Kidney capillary endothelial cell (primary cell): ENCODE data around the gene DDX49.
"Not testable (repeated sequence)": the region's sequence is repeated elsewhere in the genome, so short reads cannot be mapped to it uniquely, and the experiment has no call there.

Source experiments
- DNase-seq: peaks from one replicate; pipeline ENCODE4 v3.0.0-alpha.2; 2018; ENCODE audit warnings: low spot score

The DDX49 gene

DNA sequence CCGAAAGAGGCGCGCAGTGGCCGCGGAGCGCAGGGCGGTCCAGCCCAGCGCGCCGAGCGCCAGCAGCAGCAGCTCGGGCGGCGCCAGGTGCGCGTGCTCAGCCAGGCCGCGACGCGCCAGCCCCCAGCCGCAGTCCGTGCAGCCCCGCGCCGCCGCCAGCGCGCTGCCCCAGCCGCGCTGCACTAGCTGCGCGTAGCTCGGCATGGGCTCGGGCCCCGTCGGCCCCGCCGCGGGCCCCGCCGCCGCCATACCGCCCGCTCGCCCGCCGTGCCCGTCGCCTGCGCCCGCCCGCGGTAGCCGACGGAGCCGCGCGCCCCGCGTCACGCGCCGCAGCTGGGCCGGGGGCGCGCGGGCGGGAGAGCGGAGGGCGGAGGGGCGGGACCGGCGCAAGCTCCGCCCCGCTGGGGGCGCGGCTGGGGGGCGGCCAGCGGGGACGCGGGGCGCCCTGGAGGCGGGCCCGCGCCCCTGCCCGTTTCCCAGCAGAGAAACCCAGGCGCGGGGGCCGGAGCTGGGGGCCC, 23.6 kb upstream of the DDX49 start, which contains the start of gene CERS1:
TSS of gene CERS1 (minus strand) at position 335 of the 518 bp plus-strand sequence. CDS start at position 249, 86 bp downstream.
- DNase-seq = no peak

DNA sequence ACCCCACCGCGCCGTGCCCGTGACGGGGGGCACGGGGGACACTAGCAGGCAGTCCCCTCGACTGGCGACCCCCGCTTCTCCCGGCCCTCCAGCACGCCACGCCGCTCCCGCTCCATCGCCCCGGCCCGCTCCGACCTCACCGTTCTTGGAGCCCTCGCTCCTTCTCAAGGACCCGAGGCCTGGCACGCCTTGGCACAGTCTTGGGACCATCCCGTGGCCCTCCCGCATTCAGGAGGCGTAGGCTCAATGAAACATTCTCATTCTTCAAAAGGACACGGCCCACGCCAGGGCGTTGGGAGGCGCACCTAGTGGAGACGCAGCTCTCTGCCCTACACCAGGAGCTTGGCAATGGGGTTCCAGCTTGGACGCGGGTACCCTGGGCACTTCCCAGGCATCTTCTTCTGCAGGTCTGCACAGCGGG, 23.1 kb upstream of the DDX49 start:
- DNase-seq = no peak

DNA sequence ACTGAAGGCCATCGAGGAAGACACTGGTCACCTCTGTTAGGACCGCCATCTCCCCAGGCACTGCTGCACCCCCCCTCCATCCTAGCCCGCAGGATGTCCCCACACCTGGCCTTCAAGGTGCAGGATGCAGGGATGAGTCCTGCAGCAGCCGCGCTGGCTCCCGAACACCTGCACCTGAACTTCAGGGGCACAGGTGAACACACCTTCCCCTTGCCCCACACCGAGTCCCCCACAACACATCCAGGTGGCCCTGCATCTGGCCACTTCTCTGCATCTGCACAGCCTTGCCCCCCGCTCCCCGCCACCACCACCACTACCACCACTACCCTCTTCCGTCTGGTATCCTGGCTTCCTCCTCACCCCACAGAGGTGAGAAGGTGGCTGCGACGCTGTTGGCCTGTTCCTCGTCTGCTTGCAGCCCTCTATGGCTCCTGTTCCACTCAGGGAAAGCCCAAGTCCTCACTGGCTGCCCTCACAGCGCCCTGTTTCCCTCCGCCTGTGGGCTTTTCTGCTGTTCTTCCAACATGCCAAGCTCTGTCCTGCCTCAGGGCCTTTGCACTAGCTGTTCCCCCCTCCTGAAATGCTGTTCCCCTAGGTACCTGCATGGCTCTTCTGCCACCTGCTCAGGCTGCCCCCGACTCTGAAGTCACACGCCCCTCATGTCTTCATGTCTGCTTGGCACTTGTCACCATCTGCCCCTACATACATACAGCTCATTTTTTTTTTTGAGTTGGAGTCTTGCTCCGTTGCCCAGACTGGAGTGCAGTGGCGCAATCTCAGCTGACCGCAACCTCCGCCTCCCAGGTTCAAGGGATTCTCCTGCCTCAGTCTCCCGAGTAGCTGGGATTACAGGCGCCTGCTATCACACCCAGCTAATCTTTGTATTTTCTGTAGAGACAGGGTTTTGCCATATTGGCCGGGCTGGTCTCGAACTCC, 22.2 kb upstream of the DDX49 start:
- no peak for DNase-seq

- no peak for DNase-seq
Measured at GRCh38 chr19:18898081-18898606, 21.4 kb upstream of the DDX49 start.

DNA sequence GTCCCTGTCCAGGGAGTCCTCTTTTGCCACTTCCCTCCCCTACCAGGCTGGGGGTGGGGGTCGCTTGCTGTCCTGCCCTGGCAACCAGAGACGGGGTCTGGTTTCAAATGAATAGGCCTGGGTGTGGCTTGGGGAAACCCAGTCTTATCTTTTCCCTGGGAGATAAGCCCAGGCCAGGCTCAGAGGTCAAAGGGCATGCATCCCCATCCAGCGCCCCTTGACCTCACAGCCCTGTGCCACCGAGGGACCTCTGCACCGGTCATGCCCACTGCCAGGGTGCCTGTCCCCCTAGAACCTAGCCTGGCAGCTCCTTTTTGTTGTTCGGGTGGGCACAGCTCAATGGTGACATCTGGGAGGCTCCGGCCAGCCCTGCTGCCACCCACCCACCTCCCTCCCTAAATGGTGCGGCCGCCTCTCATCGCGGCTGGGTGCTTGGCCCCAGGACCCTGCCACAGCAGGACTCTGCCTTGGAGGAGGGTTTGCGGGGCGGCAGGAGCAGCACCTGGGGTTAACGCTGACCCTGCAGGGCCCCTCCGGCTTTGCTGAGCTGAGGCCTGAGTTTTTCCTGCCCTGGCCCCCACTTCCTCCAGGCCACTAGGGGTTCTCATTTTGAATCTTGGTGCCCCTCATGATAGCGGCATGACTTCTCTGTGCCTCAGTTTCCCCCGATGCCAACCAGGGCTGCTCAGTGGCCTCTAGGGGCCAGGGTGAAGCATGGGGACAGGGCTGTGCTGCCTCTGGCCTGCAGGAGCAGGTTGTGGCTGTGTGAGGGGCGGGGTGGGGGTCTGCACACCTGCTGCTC, 20.7 kb upstream of the DDX49 start:
- DNase-seq = no peak

DNA sequence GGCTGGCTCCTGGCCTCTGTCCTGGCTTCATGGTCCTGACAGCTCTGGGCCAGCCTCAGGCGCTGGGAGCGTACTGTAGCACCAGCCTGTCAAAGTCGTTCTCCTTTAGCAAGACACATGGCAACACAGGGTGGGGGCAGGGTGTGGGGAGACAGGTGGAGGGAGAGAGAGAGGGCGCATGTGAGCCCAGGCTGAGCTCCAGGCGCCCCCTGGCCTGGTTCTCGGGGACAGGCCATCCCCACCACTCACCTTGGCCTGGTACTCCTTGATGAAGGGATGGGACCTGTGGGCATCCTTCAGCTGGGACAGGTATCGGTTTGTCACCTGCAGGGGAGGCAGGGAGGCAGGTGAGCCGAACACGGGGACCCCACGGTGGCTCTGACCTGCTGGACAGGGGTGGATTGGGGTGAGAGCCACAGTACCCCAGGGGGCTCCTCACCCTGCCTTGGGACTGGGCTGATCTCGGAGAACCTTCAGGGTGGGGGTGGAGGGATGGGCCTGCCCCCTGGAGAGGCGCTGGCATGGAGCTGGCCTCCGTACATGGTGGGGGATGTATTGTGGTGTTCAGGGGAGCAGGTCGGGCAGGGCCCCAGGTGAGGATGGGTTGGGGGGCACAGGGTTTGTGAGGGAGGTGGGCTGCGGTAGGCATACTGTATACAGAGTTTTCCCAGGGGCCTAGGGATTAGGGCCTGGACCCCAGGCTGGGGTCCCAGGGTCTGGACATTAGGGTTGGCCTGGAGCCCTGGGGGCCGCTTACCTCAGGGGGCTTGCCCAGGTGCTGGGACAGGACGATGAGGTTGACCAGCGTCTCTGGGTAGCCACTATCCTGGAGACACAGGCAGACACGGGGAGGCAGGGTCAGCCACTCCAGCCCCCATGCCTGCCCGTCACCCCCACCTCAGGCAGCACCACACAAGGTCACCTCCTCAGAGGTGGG, 19.6 kb upstream of the DDX49 start:
- DNase-seq = no peak

GRCh38 chr19:18900700-18901481, 18.6 kb upstream of the DDX49 start:
- DNase-seq = no peak

GRCh38 chr19:18901491-18901890, 18.0 kb upstream of the DDX49 start:
- DNase-seq = no peak

GRCh38 chr19:18902519-18902918, 17.0 kb upstream of the DDX49 start:
- not testable (repeated sequence) for DNase-seq

GRCh38 chr19:18903156-18904037, 16.1 kb upstream of the DDX49 start:
- no peak for DNase-seq

DNA sequence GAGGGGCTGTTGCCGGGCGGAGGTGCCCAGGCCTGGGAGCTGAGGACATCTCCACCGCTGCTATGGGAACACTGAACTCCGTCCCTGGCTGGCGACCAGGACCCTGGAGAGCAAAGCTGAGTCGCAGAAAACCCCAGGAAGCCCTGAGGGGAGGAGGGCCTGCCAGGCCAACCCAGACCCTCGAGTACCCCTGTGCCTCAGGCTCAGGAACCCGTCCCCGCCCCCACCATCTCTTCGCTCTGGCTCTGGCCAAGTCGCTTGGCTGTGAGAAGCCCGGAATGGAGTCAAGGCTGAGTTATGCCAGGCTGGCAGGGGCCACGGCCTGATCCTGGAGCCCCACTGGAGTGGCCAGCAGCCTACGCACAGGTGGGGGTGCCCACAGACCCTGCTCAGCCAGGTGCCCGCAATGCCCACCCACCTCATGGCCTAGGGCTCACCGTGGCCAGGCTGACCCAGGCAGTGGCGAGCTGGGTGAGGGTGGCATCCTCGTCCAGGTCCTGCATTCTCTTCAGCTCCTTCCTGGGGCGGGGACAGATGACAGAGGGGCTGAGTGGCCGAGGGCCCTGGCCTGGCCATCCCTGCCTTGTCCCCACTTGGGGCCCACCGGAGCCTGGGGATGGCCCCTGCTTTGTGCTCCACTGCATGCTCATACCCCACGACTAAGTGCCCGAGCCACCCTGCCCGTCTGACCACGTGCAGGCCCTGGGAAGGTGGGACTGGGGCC, 15.0 kb upstream of the DDX49 start:
- DNase-seq = no peak

DNA sequence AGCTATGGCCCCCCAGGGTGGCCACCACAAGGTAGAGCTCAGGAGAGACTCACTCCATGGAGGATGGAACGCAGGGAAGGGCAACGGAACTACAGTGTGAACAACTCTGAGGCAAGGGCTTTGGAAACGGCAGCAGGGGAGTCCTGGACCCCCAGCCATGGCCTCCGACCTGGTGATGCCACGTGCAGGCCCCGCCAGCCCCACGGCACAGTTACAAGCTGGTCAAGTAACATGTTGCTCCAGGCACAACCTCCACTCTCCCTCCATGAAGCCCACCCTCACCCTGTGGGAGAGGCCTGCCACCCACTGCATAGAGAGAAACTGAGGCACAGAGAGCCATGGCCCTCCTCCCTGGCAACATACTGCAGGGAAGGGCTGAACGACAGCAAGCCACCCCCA, 14.5 kb upstream of the DDX49 start:
- no peak for DNase-seq

- no peak for DNase-seq
Measured at GRCh38 chr19:18905513-18906236, 13.8 kb upstream of the DDX49 start.

DNA sequence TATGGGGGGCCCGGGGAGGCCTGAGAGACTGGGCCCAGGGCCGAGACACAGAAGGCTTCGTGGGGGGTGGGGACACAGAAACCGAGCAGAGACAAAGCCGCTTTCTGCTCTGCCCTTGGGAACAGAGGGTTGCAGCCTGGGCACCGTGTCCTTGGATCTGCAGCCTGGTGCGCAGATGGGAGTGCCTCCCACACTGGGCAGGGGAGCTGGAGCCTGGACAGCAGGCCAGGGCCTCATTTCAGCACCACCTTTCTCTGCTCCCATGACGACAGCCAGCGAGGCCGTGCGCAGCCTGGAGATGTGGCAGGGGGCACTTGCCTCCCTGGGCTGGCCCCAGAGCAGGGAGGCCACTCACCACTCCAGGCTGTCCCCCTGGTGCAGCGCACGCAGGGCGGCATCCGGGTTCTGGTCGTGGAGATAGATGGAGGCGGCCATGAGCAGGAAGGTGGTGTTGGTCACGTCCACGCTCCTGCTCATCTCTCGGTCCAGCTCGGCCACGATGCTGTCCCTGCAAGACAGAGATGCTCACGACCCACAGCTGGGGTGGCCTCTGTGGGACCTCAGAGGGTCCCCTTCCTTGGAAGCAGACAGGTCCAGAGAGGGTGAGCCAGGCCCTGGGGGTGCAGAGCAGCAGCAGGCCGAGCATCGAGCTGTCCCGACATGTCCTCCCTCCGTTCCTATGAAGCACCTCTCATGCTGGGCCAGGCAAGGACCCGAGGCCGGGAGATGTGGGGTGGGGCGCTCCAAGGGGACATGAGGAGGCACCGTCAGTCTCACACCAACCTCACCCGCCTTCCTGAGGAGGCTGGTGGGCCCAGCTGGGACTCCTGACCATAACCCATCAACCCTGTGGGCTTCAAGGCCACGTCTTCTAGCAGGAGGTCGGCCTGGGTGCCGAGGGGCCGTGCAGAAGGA, 12.7 kb upstream of the DDX49 start:
- no peak for DNase-seq

- DNase-seq = no peak
Measured at GRCh38 chr19:18908917-18909619, 10.4 kb upstream of the DDX49 start.

DNA sequence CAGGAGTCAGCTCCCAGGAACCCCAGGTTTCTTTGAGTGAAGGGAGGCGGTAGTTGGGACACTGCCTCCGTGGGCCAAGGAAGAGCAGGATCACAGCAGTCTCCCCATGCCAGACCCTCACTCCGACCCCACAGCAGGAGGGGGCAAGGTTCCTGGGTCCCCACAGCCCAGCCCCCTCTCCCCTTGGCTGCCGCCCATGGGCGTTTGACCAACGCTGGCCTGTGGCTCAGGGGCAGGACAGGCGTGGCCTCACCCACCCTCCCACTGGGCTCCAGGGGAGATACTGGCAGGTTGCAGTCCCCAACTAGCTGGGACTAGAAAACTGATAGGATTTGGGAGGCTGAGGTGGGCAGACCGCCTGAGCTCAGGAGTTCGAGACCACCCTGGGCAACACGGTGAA, 9.5 kb upstream of the DDX49 start:
- no peak for DNase-seq
